Measurements from ENCODE around the gene CDH16. TPM values are rescaled to one million over a fixed set of nuclear protein-coding genes. Genes with fewer than 3 reads are reported as not detected.
A peak's percentile ranks its signal among the peaks of the same experiment; 100 is the strongest.

CDH16 gene
- total and polyA plus RNA-seq, 2 of the 13 experiments (the other 11 are each of a cell fraction or from before 2014, with no cell fraction given): 2.7 to 3.9 TPM

- CTCF ChIA-PET (ENCODE audit: low intra/inter-chr PET ratio, low total read pairs): interaction anchor here (1.7 kb wide), 1 partner anchor 15 kb away, joined by 10 read pairs; no protein-coding TSS in a partner anchor
- no peak for TF ChIP-seq THAP8 (CRISPR knock-in tag; IDR thresholded peaks at IDR 0.05; ENCODE audit: borderline replicate concordance)
- TF ChIP-seq SMC3 (IDR thresholded peaks at IDR 0.05; ENCODE audit: low read length): no peak
- TF ChIP-seq ATAD3A (CRISPR knock-in tag; IDR thresholded peaks at IDR 0.05): no peak
- no peak for TF ChIP-seq SKIL (CRISPR knock-in tag; IDR thresholded peaks at IDR 0.05; ENCODE audit: borderline replicate concordance)
- no peak for TF ChIP-seq TOE1 (CRISPR knock-in tag; IDR thresholded peaks at IDR 0.05)
- no peak for TF ChIP-seq CCAR2 (optimal IDR thresholded peaks at IDR 0.05; ENCODE audit: low read depth, low read length)
- no peak for TF ChIP-seq RNF2 (conservative IDR thresholded peaks at IDR 0.05; ENCODE audit: low read depth)
- 0 out of 2 replicates have a peak, but pooled peaks have one; percentile 18 for TF ChIP-seq GABPA (IDR thresholded peaks at IDR 0.05; ENCODE audit: low read depth, low read length)
- no peak for TF ChIP-seq GABPA (CRISPR knock-in tag; IDR thresholded peaks at IDR 0.05; ENCODE audit: low read depth)
- TF ChIP-seq PHF21A (CRISPR knock-in tag; IDR thresholded peaks at IDR 0.05): no peak
- no peak for TF ChIP-seq ZNF501 (CRISPR knock-in tag; IDR thresholded peaks at IDR 0.05)
- TF ChIP-seq, protein P1, sequence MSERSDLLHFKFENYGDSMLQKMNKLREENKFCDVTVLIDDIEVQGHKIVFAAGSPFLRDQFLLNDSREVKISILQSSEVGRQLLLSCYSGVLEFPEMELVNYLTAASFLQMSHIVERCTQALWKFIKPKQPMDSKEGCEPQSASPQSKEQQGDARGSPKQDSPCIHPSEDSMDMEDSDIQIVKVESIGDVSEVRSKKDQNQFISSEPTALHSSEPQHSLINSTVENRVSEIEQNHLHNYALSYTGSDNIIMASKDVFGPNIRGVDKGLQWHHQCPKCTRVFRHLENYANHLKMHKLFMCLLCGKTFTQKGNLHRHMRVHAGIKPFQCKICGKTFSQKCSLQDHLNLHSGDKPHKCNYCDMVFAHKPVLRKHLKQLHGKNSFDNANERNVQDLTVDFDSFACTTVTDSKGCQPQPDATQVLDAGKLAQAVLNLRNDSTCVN (CRISPR knock-in tag; IDR thresholded peaks at IDR 0.05; ENCODE audit: borderline replicate concordance): no peak
- no peak for TF ChIP-seq ARID3A (IDR thresholded peaks at IDR 0.05; ENCODE audit: low read depth, low read length)
- no peak for TF ChIP-seq HIVEP1 (CRISPR knock-in tag; IDR thresholded peaks at IDR 0.05)
- TF ChIP-seq, protein P2, sequence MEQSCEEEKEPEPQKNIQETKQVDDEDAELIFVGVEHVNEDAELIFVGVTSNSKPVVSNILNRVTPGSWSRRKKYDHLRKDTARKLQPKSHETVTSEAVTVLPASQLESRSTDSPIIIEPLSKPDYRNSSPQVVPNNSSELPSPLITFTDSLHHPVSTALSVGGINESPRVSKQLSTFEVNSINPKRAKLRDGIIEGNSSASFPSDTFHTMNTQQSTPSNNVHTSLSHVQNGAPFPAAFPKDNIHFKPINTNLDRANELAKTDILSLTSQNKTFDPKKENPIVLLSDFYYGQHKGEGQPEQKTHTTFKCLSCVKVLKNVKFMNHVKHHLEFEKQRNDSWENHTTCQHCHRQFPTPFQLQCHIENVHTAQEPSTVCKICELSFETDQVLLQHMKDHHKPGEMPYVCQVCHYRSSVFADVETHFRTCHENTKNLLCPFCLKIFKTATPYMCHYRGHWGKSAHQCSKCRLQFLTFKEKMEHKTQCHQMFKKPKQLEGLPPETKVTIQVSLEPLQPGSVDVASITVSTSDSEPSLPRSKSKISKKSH (CRISPR knock-in tag; IDR thresholded peaks at IDR 0.05; ENCODE audit: borderline replicate concordance): 0 out of 2 replicates have a peak, but pooled peaks have one; percentile 53
- no peak for TF ChIP-seq TRIM24 (CRISPR knock-in tag; IDR thresholded peaks at IDR 0.05)
- TF ChIP-seq ZNF713 (CRISPR knock-in tag; IDR thresholded peaks at IDR 0.05): no peak
Measured at GRCh38 chr16:66910175-66910940, 8.3 kb downstream of the CDH16 start.

More at GRCh38 chr16:66910175-66910940, 8.3 kb downstream of the CDH16 start:
- Histone ChIP-seq H3K4me3 (replicated peaks in 1 of 3; ENCODE audit: insufficient read depth in 1 of 3, low read depth in 2 of 3, low read length in 3 of 3) (no peak overlapping the region), H4K20me1 (ENCODE audit: insufficient read depth, low read length) (no peaks in the 10 kb centered on the region), H3K9ac (ENCODE audit: insufficient read depth, low read depth, low read length) (no peak overlapping the region), H3K27ac (ENCODE audit: extremely low read length, insufficient read depth, low read length) (no peak overlapping the region), H2AFZ (ENCODE audit: low read length) (no peak overlapping the region), H3K9me3 (ENCODE audit: low read length) (no peaks in the 10 kb centered on the region), H3K4me2 (ENCODE audit: low read depth, low read length) (no peak overlapping the region), H3K36me3 (replicated peaks in 1 of 2; ENCODE audit: control insufficient read depth in 1 of 2, insufficient read depth in 2 of 2, low read length in 2 of 2) (no peaks in the 10 kb centered on the region), H3K4me1 (ENCODE audit: insufficient read depth, low read length) (peaks cover 42% of the 10 kb centered on the region), H3K27me3 (ENCODE audit: control insufficient read depth in 1 of 2, insufficient read depth in 2 of 2, low read length in 2 of 2) (no peaks in the 10 kb centered on the region; a peak in 1 of 5 replicates), H3K79me2 (ENCODE audit: insufficient read depth, low read length) (no peaks in the 10 kb centered on the region)
- 41% methylated on average over 12 of the region's 14 CpGs for WGBS (ENCODE audit: low lambda C conversion rate)
- POLR2A ChIA-PET: interaction anchor here (1.2 to 2.2 kb wide), 7 partner anchors 8 to 30 kb away, joined by 3 to 15 read pairs (median 5); partner anchors contain the start of genes CDH16, CIAO2B and PDP2
- intact Hi-C loops (cut with micrococcal nuclease; ENCODE audit: unreplicated experiment) (no loop called here), in situ Hi-C loops (cut with HindIII; ENCODE audit: extremely low pct_ligation_motif_present, low pct_unique_long_range_greater_than_20kb) (no loop called here)
- DNase-seq (ENCODE audit: low spot score) (no peak), FAIRE-seq (no peak), ATAC-seq (no peak)
- BruUV-seq (replicated peaks): no TSS peak

Data from HepG2 (cell line).